Activated CD4-positive, alpha-beta T cell treated with anti-CD3 and anti-CD28 coated beads, Interleukin-2, amount 10 ng/mL, durations not matched to agents 24 days and 14 days (primary cell): ENCODE data around the gene USP32. TPM values are rescaled to one million over a fixed set of nuclear protein-coding genes. Genes with fewer than 3 reads are reported as not detected.
"Not testable (repeated sequence)": the region's sequence is repeated elsewhere in the genome, so short reads cannot be mapped to it uniquely, and the experiment has no call there.

Experiments used
- DNase-seq: peaks from one replicate; pipeline ENCODE4 v3.0.0; 2022
- H3K27ac Mint-ChIP-seq: one replicate; pipeline ENCODE4 v1.8.0; 2022; ENCODE audit warnings: mild to moderate bottlenecking, mixed read lengths
- H3K27me3 Mint-ChIP-seq: one replicate; pipeline ENCODE4 v1.8.0; 2022; ENCODE audit warnings: mixed read lengths
- H3K36me3 Mint-ChIP-seq: one replicate; pipeline ENCODE4 v1.8.0; 2022; ENCODE audit warnings: low read depth, mild to moderate bottlenecking, mixed read lengths
- H3K4me1 Mint-ChIP-seq: one replicate; pipeline ENCODE4 v1.8.0; 2021; ENCODE audit warnings: mixed read lengths
- H3K4me3 Mint-ChIP-seq: one replicate; pipeline ENCODE4 v1.8.0; 2022; ENCODE audit warnings: mild to moderate bottlenecking, moderate library complexity, mixed read lengths
- H3K9me3 Mint-ChIP-seq: one replicate; pipeline ENCODE4 v1.8.0; 2021; ENCODE audit warnings: mixed read lengths
- intact Hi-C: fragments of 100-400 bp; cut with micrococcal nuclease; formaldehyde crosslinking; loops from one replicate; pipeline ENCODE4 v1.15.1; 2023
- total RNA-seq: library from RNA; stranded (reverse); gene quantifications from 2 replicates; pipeline ENCODE4 v1.2.3, GENCODE V29; 2022

The USP32 gene
- total RNA-seq, 1 donor from 2014 or later, result 30.2 TPM

- intact Hi-C loops, result loop anchor here (2.0 to 5.0 kb wide), 2 partner anchors 219 to 278 kb away; no protein-coding TSS in a partner anchor
- not testable (repeated sequence) for H3K27me3 Mint-ChIP-seq, H3K36me3 Mint-ChIP-seq, H3K4me1 Mint-ChIP-seq, DNase-seq, H3K4me3 Mint-ChIP-seq, H3K9me3 Mint-ChIP-seq, H3K27ac Mint-ChIP-seq
Observed at GRCh38 chr17:60419875-60420274, 27.9 kb upstream of the USP32 start.

- DNase-seq, H3K27ac Mint-ChIP-seq, intact Hi-C loops, H3K27me3 Mint-ChIP-seq, H3K4me3 Mint-ChIP-seq, H3K36me3 Mint-ChIP-seq, H3K9me3 Mint-ChIP-seq, H3K4me1 Mint-ChIP-seq: not testable (repeated sequence)
Observed at GRCh38 chr17:60419003-60419402, 27.1 kb upstream of the USP32 start.

DNA sequence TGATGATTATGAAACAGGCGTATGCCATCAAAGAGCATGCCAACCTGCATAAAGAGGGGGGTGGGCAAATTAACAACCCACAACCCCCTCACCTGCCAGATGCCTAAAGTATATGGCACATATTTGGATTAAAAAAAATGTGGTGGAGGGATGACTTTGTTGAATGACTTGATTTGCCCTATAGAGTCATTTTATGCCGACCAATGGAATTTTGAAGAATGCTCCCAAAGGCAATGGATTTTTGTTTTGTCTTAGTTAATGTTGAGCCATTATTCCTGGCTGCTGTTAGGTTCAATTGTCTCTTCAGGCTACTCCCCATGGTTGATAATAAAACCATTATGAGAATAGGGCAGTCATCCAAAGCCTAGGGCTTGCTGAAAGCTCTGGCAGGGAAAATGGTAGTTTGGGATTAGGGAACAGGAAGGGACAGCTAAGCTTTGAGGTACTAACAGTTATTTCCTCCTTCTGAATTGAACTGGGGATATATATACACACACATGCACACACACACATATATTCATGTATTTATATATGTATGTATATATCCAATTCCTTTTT lies 24.5 kb upstream of the USP32 start:
- H3K9me3 Mint-ChIP-seq, result no peaks in the 10 kb centered on the region
- no peak overlapping the region for H3K27ac Mint-ChIP-seq
- no peak overlapping the region for H3K4me3 Mint-ChIP-seq
- H3K36me3 Mint-ChIP-seq, result no peaks in the 10 kb centered on the region
- DNase-seq, result no peak
- H3K4me1 Mint-ChIP-seq, result peaks cover 4% of the 10 kb centered on the region
- H3K27me3 Mint-ChIP-seq, result peaks cover 14% of the 10 kb centered on the region
- intact Hi-C loops, result no loop called here

DNA sequence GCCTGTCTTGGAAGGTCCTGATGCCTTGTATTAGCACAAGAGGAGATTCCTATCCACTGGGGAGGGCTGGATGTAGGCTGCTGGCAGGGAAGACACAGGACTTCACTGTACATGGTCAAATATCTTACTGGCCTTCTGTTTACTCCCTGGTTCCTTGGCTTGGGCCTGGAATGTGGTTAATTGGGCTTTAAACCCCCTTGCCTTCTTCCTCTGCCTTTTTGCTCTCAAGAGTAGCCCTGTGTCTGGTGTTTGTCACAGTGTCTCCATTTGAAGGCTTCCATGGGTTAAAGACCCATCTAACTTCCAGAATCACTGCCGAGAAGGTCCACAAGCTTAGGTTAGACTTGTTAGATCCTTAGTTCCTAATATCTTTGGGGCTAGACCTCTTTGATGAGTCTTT lies 23.2 kb upstream of the USP32 start:
- Mint-ChIP-seq H3K4me1 (no peaks in the 10 kb centered on the region), H3K27ac (no peak overlapping the region), H3K9me3 (no peaks in the 10 kb centered on the region), H3K4me3 (no peak overlapping the region), H3K36me3 (no peaks in the 10 kb centered on the region), H3K27me3 (peaks cover 14% of the 10 kb centered on the region)
- intact Hi-C loops, result no loop called here
- no peak for DNase-seq

DNA sequence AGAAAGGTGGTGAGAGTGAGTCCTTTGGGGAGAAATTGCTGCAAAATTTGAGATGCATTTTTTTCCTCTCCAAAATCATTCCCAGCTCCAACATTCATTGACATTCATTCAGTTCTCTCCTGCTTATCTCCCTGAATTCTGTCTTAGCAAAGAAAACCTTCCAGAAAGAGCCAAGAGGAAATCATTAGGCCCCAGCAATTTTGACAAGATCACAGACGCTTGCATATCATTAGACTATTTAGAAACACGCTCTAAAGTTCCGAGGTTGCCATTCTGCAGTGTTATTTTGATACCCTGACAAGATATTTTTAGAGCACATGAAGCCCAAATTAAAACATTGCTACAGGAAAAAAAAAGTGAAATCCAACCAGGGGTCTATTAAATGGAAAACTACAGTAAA lies 20.8 kb upstream of the USP32 start:
- Mint-ChIP-seq H3K9me3 (no peaks in the 10 kb centered on the region), H3K36me3 (no peaks in the 10 kb centered on the region), H3K4me1 (no peaks in the 10 kb centered on the region), H3K4me3 (no peak overlapping the region), H3K27ac (no peak overlapping the region), H3K27me3 (peaks cover 12% of the 10 kb centered on the region)
- intact Hi-C loops, result no loop called here
- DNase-seq, result no peak

DNA sequence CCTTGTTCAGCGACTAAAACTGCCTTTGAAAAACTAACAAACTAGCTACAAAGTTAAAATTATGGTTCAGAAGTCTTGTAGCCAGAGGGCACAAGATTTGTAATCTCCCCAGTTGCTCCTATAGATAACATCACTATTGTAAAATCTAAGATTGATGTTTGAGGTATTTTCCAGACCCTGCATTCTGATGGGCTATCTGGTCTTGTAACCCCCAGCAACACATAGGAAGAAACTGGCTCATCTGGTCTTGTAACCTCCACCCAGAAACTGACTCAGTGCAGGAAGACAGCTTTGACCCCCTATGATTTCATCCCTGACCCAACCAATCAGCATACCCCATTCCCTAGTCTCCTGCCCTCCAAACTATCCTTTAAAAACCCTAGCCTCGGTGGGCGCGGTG lies 18.1 kb upstream of the USP32 start:
- Mint-ChIP-seq H3K4me1 (no peaks in the 10 kb centered on the region), H3K27me3 (peaks cover 10% of the 10 kb centered on the region), H3K4me3 (no peak overlapping the region), H3K9me3 (no peaks in the 10 kb centered on the region), H3K36me3 (no peaks in the 10 kb centered on the region), H3K27ac (no peak overlapping the region)
- intact Hi-C loops, result no loop called here
- no peak for DNase-seq

- intact Hi-C loops, result no loop called here
- no peak overlapping the region for H3K27ac Mint-ChIP-seq
- peaks cover 5% of the 10 kb centered on the region for H3K27me3 Mint-ChIP-seq
- no peaks in the 10 kb centered on the region for H3K36me3 Mint-ChIP-seq
- no peaks in the 10 kb centered on the region for H3K9me3 Mint-ChIP-seq
- H3K4me1 Mint-ChIP-seq, result no peaks in the 10 kb centered on the region
- no peak for DNase-seq
- no peak overlapping the region for H3K4me3 Mint-ChIP-seq
Observed at GRCh38 chr17:60406887-60407286, 15.0 kb upstream of the USP32 start.

GRCh38 chr17:60403962-60404361 lies 12.0 kb upstream of the USP32 start:
- Mint-ChIP-seq H3K36me3 (no peaks in the 10 kb centered on the region), H3K9me3 (no peaks in the 10 kb centered on the region), H3K4me3 (no peak overlapping the region), H3K27me3 (peaks cover 5% of the 10 kb centered on the region), H3K4me1 (peaks cover 1% of the 10 kb centered on the region), H3K27ac (no peak overlapping the region)
- intact Hi-C loops, result no loop called here
- no peak for DNase-seq

GRCh38 chr17:60403523-60403810 lies 11.5 kb upstream of the USP32 start:
- Mint-ChIP-seq H3K9me3 (no peaks in the 10 kb centered on the region), H3K4me1 (peaks cover 2% of the 10 kb centered on the region), H3K4me3 (no peak overlapping the region), H3K36me3 (no peaks in the 10 kb centered on the region), H3K27ac (no peak overlapping the region), H3K27me3 (peaks cover 5% of the 10 kb centered on the region)
- intact Hi-C loops, result no loop called here
- no peak for DNase-seq

DNA sequence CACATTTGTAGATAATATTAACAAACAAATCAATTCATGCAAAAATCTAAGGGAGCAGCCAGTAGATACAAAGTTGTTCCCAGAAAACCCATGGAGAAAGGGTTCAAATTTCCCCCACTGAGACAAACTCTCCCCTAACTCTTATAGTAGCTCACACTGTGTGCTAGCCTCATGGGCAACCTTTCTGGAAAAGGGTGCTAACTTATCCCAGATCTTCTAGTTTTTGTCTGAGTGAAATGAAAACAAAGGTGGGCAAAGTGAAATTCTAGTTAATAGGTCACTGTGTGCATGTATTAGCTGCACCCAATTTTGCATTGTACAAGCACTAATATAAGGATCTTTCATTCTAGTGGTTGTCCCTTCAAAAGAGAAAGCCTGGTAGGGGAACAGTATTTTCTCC lies 9.9 kb upstream of the USP32 start:
- Mint-ChIP-seq H3K27ac (no peak overlapping the region), H3K36me3 (no peaks in the 10 kb centered on the region), H3K9me3 (no peaks in the 10 kb centered on the region), H3K4me1 (peaks cover 6% of the 10 kb centered on the region), H3K4me3 (no peak overlapping the region), H3K27me3 (peaks cover 5% of the 10 kb centered on the region)
- no peak for DNase-seq
- intact Hi-C loops, result no loop called here

DNA sequence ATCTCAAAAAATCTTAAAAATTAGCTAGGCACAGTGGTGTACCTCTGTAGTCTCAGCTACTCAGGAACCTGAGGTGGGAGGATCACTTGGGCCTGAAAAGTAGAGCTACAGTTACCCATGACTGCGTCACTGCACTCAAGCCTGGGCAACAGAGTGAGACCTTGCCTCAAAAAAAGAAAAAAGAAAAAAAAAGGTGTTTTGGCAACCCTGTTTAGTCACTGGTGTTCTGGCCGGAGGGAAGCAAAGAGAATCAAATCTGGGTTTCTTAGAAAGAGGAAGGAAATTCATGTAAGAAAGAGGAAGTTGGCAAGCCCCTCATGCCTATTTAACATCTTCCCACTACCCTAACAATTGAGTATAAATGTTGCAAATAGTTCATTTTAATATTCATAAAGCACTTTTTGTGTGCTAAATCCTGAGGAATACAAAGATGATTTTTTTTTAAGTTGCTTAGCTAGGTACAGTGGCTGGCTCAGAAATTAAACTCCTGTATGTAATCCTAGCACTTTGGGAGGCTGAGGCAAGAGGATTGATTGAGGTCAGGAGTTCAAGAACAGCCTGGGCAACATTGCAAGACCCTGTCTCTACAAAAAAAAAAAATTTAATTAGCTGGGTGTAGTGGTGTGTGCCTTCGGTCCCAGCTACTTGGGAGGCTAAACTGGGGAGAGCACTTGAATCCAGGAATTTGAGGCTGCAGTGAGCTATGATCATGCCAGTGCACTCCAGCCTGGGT lies 6.5 kb upstream of the USP32 start:
- peak; percentile 60 for DNase-seq
- Mint-ChIP-seq H3K4me3 (peak overlapping the region; percentile 16), H3K9me3 (no peaks in the 10 kb centered on the region), H3K27me3 (no peaks in the 10 kb centered on the region), H3K4me1 (peaks cover 12% of the 10 kb centered on the region), H3K36me3 (no peaks in the 10 kb centered on the region), H3K27ac (peak overlapping the region; percentile 1)
- intact Hi-C loops, result loop anchor here (10.0 kb wide), 1 partner anchor 1666 kb away; the partner anchor contains the start of gene MED13

DNA sequence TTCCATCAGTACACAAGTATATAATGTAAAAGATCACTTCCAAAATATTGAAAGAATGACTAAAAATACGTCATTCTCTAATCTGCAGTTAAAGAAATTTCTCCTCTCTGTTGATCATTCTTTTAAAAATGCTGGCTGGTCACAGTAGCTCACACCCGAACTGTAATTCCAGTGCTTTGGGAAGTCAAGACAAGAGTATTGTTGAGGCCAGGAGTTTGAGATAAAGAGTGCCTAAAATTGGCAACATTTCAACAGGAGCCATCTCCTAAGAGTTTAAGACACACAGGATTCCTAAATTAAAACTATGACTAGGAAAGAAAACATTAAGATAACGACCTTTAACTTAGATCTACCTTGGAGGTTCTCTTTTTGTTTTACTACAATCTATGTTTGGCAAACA lies 4.5 kb upstream of the USP32 start:
- Mint-ChIP-seq H3K36me3 (no peaks in the 10 kb centered on the region), H3K4me1 (peaks cover 20% of the 10 kb centered on the region), H3K9me3 (no peaks in the 10 kb centered on the region), H3K27ac (no peak overlapping the region), H3K27me3 (no peaks in the 10 kb centered on the region), H3K4me3 (no peak overlapping the region)
- DNase-seq, result no peak
- intact Hi-C loops, result loop anchor here (10.0 kb wide), 1 partner anchor 1668 kb away; the partner anchor contains the start of gene MED13

DNA sequence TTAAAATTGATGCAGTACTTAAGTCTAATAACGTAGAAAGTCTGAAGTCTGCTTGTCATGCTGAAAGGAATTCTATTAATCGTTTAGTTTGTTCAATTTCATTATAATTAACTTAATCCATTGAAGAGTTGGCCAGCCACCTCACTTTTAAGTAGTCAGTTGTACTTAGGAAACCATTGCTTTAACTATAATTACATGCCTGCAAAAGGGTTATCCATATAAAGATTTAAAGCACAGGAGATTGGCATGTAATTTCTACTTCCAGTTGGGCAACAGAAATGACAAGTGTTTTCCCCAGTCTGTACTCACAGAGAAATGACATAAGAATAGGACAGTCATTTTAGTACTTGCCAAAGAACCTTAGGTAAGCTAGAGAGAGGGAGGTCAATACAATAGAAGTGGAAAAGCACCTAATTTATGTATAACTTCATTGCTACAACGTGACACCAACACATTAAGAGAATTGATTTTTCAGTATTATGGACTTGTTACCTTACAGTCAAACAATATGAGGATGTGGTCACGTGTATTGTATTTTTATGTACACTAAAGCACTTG lies 3.7 kb upstream of the USP32 start:
- no peak overlapping the region for H3K27ac Mint-ChIP-seq
- no peaks in the 10 kb centered on the region for H3K9me3 Mint-ChIP-seq
- H3K4me1 Mint-ChIP-seq, result peaks cover 27% of the 10 kb centered on the region
- no peak overlapping the region for H3K4me3 Mint-ChIP-seq
- intact Hi-C loops, result loop anchor here (10.0 kb wide), 1 partner anchor 1669 kb away; the partner anchor contains the start of gene MED13
- H3K27me3 Mint-ChIP-seq, result no peaks in the 10 kb centered on the region
- peaks cover 3% of the 10 kb centered on the region for H3K36me3 Mint-ChIP-seq
- no peak for DNase-seq

DNA sequence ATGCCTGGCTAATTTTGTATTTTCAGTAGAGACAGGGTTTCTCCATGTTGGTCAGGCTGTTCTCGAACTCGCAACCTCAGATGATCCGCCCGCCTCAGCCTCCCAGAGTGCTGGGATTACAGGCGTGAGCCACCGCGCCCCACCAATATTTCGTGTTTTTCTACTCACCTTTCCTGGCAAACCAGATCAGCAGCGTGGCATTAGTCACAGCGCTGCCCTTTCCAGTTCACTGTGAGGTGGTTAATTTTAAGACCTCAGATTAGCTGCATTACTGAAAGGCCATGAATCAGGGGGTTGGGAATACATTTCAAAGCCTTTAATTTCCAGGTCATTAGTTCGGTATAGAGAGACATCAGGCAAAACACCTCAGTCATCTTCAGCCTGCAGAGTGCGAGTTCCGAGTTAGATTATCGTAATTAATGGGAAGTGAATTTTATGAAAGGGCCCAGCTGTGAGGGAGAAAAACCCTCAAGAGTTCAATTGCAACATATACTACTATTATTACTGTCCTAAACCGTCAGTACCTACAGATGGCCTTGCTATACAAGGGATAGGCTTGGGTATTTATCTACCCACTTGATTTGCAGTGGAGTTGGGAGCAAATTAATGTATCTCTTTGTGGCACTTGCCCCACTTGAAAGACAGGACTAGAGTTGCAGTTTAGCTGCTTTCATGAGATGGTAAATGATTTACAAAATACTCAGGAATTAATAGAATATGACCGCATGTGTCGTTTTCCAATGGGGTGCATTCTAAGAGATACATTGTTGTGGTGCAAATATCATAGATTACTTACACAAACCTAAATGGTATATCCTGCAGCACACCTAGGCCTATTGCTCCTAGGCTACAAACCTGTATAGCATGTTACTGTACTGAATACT lies 2.1 kb upstream of the USP32 start:
- no peak for DNase-seq
- intact Hi-C loops, result loop anchor here (2.0 to 10.0 kb wide), 4 partner anchors 131 to 1671 kb away; partner anchors contain the start of genes MED13 and PPM1D
- Mint-ChIP-seq H3K36me3 (peaks cover 3% of the 10 kb centered on the region), H3K4me1 (peaks cover 34% of the 10 kb centered on the region), H3K27me3 (no peaks in the 10 kb centered on the region), H3K9me3 (no peaks in the 10 kb centered on the region), H3K27ac (no peak overlapping the region), H3K4me3 (no peak overlapping the region)
